Loucy (cell line): ENCODE data around the gene U2AF2.

ENCODE experiments used
- H2AFZ ChIP-seq: fragments of 200-600 bp; sonication (generic); 2 replicates; pipeline ENCODE4 v1.6.0; 2016; ENCODE audit warnings: antibody characterized with exemption, mild to moderate bottlenecking, low read length, moderate library complexity
- H3F3A ChIP-seq: fragments of 200-600 bp; 2 replicates; pipeline ENCODE4 v1.6.0; 2016; ENCODE audit warnings: antibody characterized with exemption, low read depth, mild to moderate bottlenecking
- H3K27me3 ChIP-seq: fragments of 200-600 bp; sonication (generic); 2 replicates; pipeline ENCODE4 v1.6.1; 2014; ENCODE audit warnings: low read length, mild to moderate bottlenecking; ENCODE audit not compliant: insufficient read depth, poor library complexity, severe bottlenecking
- H3K36me3 ChIP-seq: fragments of 200-600 bp; sonication (generic); 2 replicates; pipeline ENCODE4 v1.6.1; 2016; ENCODE audit warnings: low read length; ENCODE audit not compliant: insufficient read depth
- H3K4me1 ChIP-seq: fragments of 200-600 bp; sonication (generic); 2 replicates; pipeline ENCODE4 v1.5.1; 2014; ENCODE audit warnings: low read length, mild to moderate bottlenecking; ENCODE audit not compliant: insufficient read depth, poor library complexity, severe bottlenecking
- H3K4me2 ChIP-seq: fragments of 200-600 bp; sonication (generic); 2 replicates; pipeline ENCODE4 v1.6.0; 2014; ENCODE audit warnings: antibody characterized with exemption, low read length, low read depth, mild to moderate bottlenecking; ENCODE audit not compliant: poor library complexity, severe bottlenecking
- H3K4me3 ChIP-seq: fragments of 200-600 bp; sonication (generic); 2 replicates; pipeline ENCODE4 v1.5.1; 2014; ENCODE audit warnings: low read length, mild to moderate bottlenecking, mixed read lengths; ENCODE audit not compliant: poor library complexity, severe bottlenecking
- H3K79me2 ChIP-seq: fragments of 200-600 bp; sonication (generic); 2 replicates; pipeline ENCODE4 v1.6.1; 2014; ENCODE audit warnings: low read length; ENCODE audit not compliant: insufficient read depth
- H3K9ac ChIP-seq: fragments of 200-600 bp; sonication (generic); 2 replicates; pipeline ENCODE4 v1.6.0; 2014; ENCODE audit warnings: mild to moderate bottlenecking, low read depth, low read length, moderate library complexity; ENCODE audit not compliant: poor library complexity, severe bottlenecking
- H3K9me2 ChIP-seq: fragments of 200-600 bp; sonication (generic); replicated peaks from 2 replicates; pipeline ENCODE4 v1.6.1; 2016; ENCODE audit warnings: low read depth, low read length, mixed read lengths
- H3K9me3 ChIP-seq: fragments of 200-600 bp; sonication (generic); 2 replicates; pipeline ENCODE4 v1.6.1; 2014; ENCODE audit warnings: mild to moderate bottlenecking, antibody characterized with exemption, low read length, low read depth; ENCODE audit not compliant: insufficient read depth
- H4K20me1 ChIP-seq: fragments of 200-600 bp; sonication (generic); 2 replicates; pipeline ENCODE4 v1.6.0; 2014; ENCODE audit warnings: antibody characterized with exemption, low read length, mild to moderate bottlenecking; ENCODE audit not compliant: insufficient read depth, poor library complexity, severe bottlenecking
- CTCF ChIP-seq: fragments of 200-600 bp; sonication (generic); conservative IDR thresholded peaks from 2 replicates; pipeline ENCODE4 v1.5.1; 2014; ENCODE audit warnings: mild to moderate bottlenecking, antibody characterized with exemption, low read length
- EZH2phosphoT487 ChIP-seq: fragments of 200-600 bp; IDR thresholded peaks from 2 replicates; pipeline ENCODE4 v1.6.1; 2018; ENCODE audit warnings: antibody characterized with exemption, mild to moderate bottlenecking, moderate library complexity, borderline replicate concordance

Gene U2AF2

DNA sequence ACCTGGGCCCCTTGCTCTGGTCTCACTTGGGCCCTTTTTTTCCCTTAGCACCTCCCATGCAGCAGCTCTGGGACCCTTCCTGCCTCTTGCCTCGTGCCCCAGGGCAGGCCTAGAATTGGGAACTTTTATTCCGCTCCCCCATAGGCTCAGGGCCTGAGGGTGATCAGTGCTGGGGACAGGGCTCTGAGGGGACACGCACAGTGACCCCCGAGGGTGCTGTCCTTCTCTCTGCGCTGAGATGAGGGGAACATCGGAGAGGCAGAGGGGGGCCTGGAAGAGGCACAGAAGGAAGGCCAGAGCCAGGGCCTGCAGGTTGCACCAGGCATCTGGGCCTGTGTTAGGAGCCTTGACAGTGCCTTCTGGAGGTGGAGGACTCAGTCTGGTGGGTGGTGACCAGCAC lies 30.9 kb downstream of the U2AF2 start:
- Histone ChIP-seq H3K4me2 (no peak overlapping the region), H3K9ac (no peak overlapping the region), H3K79me2 (no peaks in the 10 kb centered on the region; the same call in 1 of the 2 replicates), H2AFZ (no peak overlapping the region), H3K36me3 (peaks cover 62% of the 10 kb centered on the region; the same call in 1 of the 2 replicates), H4K20me1 (peaks cover 4% of the 10 kb centered on the region), H3K9me3 (no peaks in the 10 kb centered on the region), H3K4me3 (no peak overlapping the region), H3F3A (no peaks in the 10 kb centered on the region), H3K27me3 (no peaks in the 10 kb centered on the region), H3K4me1 (no peaks in the 10 kb centered on the region), H3K9me2 (no peaks in the 10 kb centered on the region)
- TF ChIP-seq CTCF: no peak
- no peak for TF ChIP-seq EZH2phosphoT487

DNA sequence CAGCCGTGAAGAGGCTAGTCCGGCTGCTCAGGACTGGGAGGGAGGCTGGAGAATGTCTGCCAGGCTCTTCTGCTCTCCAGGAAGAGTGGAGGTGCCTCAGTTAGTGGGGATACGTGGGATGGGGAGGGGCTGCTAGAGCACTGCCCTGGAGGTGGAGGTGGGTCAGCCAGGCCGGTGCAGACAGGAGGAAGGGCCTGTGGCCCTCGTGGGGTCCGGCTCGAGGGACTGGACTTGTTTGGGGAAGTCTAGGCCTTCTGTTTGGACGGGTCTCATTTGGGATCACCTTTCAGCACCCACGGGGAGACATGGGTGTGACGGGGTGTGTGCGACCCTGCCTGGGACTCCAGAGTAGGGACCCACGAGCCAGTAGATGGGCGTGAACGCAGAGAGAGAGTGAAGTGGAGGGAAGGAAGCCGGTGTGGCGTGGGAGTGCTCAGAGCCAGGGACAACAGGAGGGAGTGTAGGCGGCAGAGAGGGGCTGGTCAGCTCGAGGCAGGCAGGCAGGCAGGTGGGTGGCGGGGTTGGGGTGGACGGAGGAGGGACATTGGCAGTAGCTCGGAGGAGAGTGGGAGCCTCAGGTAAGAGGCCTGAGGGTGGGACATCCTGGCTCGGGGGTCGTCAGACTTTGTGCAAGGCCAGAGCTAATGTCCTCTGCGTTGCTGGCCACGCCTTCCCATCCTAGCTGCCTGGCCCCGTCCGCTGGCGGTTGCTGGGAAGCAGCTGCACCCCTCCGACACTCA lies 31.6 kb downstream of the U2AF2 start:
- TF ChIP-seq CTCF (no peak), EZH2phosphoT487 (no peak)
- Histone ChIP-seq H4K20me1 (peaks cover 4% of the 10 kb centered on the region), H2AFZ (no peak overlapping the region), H3K4me2 (no peak overlapping the region), H3K9ac (no peak overlapping the region), H3F3A (no peaks in the 10 kb centered on the region), H3K27me3 (no peaks in the 10 kb centered on the region), H3K4me3 (no peak overlapping the region), H3K4me1 (no peaks in the 10 kb centered on the region), H3K79me2 (no peaks in the 10 kb centered on the region; the same call in 1 of the 2 replicates), H3K36me3 (peaks cover 62% of the 10 kb centered on the region; the same call in 1 of the 2 replicates), H3K9me3 (no peaks in the 10 kb centered on the region), H3K9me2 (no peaks in the 10 kb centered on the region)

DNA sequence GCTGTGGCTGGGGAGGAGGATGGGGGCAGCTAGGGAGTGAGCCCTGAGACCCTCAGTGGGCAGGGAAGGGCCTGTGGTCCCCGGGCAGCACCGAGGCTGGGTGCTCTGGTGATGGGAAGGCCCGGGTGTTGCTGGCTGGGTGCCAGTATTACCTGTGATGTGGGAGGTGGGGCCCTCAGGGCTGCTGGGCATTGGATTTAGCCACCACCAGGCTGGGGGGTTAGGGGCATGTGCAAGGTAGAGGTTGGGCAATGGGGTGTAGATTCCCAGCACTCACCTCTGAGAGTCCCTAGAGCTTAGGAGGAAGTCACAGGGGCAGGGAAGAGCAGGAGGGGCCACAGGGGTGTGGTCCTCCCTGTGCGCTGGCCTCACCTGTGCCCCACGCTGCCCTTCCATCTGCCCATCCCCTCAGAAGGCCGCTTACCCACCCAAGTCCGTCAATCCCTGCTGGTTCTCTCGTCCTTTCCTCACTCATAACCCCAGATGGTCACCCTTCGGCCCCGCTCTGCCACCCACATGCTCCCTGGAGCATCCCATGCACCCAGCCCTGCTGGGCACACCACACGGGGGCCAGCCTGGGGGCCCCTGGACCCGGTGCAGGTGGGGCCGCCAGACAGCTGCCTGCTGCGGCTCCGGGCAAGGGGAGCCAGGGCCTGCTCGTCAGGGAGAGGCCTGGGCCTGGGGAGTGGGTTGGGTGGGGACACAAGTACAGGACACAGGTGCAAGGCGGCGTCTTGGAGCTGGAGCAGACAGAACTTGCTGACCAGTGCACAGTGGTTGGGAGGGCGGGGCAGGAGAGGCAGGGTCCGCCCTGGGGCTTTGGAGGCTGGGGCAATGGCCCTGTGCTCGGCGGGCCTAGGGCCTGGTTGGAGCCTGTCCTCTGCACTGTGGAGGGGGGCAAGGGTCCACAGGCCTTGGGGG lies 32.7 kb downstream of the U2AF2 start:
- Histone ChIP-seq H3K36me3 (peaks cover 67% of the 10 kb centered on the region; the same call in 1 of the 2 replicates), H2AFZ (no peak overlapping the region), H3K9me2 (no peaks in the 10 kb centered on the region), H3K79me2 (no peaks in the 10 kb centered on the region), H3K9me3 (no peaks in the 10 kb centered on the region), H3K4me3 (no peak overlapping the region), H3K27me3 (no peaks in the 10 kb centered on the region), H3K4me2 (no peak overlapping the region), H3K9ac (no peak overlapping the region), H4K20me1 (peaks cover 4% of the 10 kb centered on the region), H3F3A (no peaks in the 10 kb centered on the region), H3K4me1 (no peaks in the 10 kb centered on the region)
- TF ChIP-seq CTCF: no peak
- no peak for TF ChIP-seq EZH2phosphoT487
